ENCODE measurements around the gene ROR1.

GRCh38 chr1:63983391-63984256 is 209.8 kb downstream of the ROR1 start:
- no peak for TF ChIP-seq REST (IDR thresholded peaks at IDR 0.05; ENCODE audit: insufficient read depth in 1 of 2, low read depth in 2 of 2, low read length in 2 of 2)
- no peak for TF ChIP-seq POLR2AphosphoS5 (IDR thresholded peaks at IDR 0.05; ENCODE audit: low read depth, low read length)
- TF ChIP-seq TAF1 (IDR thresholded peaks at IDR 0.05; ENCODE audit: borderline replicate concordance, insufficient read depth, low read length): no peak
